ENCODE measurements around the gene ECPAS.
"Not testable (repeated sequence)": the region's sequence is repeated elsewhere in the genome, so short reads cannot be mapped to it uniquely, and the experiment has no call there.

Gene ECPAS

DNA sequence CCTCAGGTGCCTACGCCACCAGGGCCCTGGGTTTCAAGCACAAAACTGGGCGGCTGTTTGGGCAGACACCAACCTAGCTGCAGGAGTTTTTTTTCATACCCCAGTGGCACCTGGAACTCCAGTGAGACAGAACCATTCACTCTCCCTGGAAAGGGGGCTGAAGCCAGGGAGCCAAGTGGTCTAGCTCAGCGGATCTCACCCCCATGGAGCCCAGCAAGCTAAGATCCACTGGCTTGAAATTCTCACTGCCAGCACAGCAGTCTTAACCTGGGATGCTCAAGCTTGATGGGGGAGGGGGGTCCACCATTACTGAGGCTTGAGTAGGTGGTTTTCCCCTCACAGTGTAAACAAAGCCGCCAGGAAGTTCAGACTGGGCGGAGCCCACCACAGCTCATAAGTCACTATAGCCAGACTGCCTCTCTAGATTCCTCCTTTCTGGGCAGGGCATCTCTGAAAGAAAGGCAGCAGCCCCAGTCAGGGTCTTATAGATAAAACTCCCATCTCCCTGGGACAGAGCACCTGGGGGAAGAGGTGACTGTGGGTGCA lies 149.8 kb downstream of the ECPAS start:
- not testable (repeated sequence) for FAIRE-seq

GRCh38 chr9:111330124-111330523 lies 154.1 kb downstream of the ECPAS start, which contains the start of gene OR2K2:
Gene OR2K2 (minus strand): TSS chr9:111330224. CDS start chr9:111328433, 1,791 bp downstream.
- no peak for FAIRE-seq

DNA sequence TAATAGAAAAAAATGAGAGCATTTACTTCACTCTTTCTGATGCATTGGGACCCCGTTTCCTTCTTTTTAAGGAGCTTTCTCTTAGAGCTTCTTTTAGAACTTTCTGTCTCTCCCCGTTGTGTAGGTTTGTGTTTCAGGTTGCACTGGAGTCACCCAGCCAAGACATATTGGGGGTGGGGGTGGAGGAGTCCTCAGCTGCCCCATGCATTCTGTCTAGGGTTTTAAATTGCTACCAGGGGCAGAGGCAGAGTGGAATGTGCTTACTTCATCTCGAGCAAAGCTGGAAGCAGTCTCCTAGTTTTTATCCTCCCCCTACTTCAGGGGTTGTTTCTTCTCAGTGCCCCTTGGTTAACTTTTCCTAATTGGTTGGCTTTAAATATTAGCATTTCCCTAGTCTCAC lies 163.6 kb downstream of the ECPAS start:
- no peak for FAIRE-seq

- no peak for FAIRE-seq
These were observed 167.4 kb downstream of the ECPAS start for GRCh38 chr9:111316796-111317195.
